Activated T-helper 9 cell treated with anti-CD3 and anti-CD28 coated beads, Interleukin-2, amount 50 U/mL, for 16 hours (primary cell): ENCODE measurements around the gene FAM83E.
A peak's percentile ranks its signal among the peaks of the same experiment; 100 is the strongest.
"Not testable (repeated sequence)": the region's sequence is repeated elsewhere in the genome, so short reads cannot be mapped to it uniquely, and the experiment has no call there.

Experiments used
- DNase-seq: peaks from one replicate; pipeline ENCODE4 v3.0.0-alpha.2; 2020; ENCODE audit warnings: low read depth

FAM83E gene

GRCh38 chr19:48611872-48612271 is 3.0 kb downstream of the FAM83E start:
- no peak for DNase-seq

GRCh38 chr19:48609571-48610108 is 5.2 kb downstream of the FAM83E start:
- DNase-seq, result no peak

GRCh38 chr19:48608798-48609263 is 6.0 kb downstream of the FAM83E start:
- DNase-seq, result no peak

- DNase-seq, result no peak
These were observed 7.5 kb downstream of the FAM83E start for GRCh38 chr19:48607359-48607755.

GRCh38 chr19:48606463-48607358 is 8.2 kb downstream of the FAM83E start, which contains the start of gene SPACA4:
Gene SPACA4 (plus strand): TSS chr19:48606742. CDS start chr19:48606979, 237 bp downstream.
- DNase-seq, result no peak

- DNase-seq, result no peak
These were observed 11.0 kb downstream of the FAM83E start for GRCh38 chr19:48603850-48604249.

GRCh38 chr19:48603449-48603848 is 11.4 kb downstream of the FAM83E start:
- no peak for DNase-seq

- no peak for DNase-seq
These were observed 11.9 kb downstream of the FAM83E start for GRCh38 chr19:48603001-48603400.

- DNase-seq, result no peak
These were observed 14.0 kb downstream of the FAM83E start for GRCh38 chr19:48600679-48601417.

GRCh38 chr19:48598996-48599700 is 15.7 kb downstream of the FAM83E start:
- DNase-seq, result no peak

- DNase-seq, result no peak
These were observed 18.0 kb downstream of the FAM83E start for GRCh38 chr19:48596679-48597465.

GRCh38 chr19:48596237-48596636 is 18.6 kb downstream of the FAM83E start:
- DNase-seq, result no peak

- DNase-seq, result no peak
These were observed 19.0 kb downstream of the FAM83E start for GRCh38 chr19:48595833-48596232.

- DNase-seq, result no peak
These were observed 19.7 kb downstream of the FAM83E start for GRCh38 chr19:48595171-48595570.

GRCh38 chr19:48591021-48591420 is 23.9 kb downstream of the FAM83E start:
- no peak for DNase-seq

GRCh38 chr19:48588670-48589401 is 26.0 kb downstream of the FAM83E start:
- peak; percentile 77 for DNase-seq

GRCh38 chr19:48587387-48587786 is 27.5 kb downstream of the FAM83E start:
- DNase-seq, result no peak

GRCh38 chr19:48582168-48582567 is 32.7 kb downstream of the FAM83E start:
- no peak for DNase-seq

GRCh38 chr19:48578891-48579290 is 36.0 kb downstream of the FAM83E start:
- no peak for DNase-seq

- not testable (repeated sequence) for DNase-seq
These were observed 37.0 kb downstream of the FAM83E start for GRCh38 chr19:48577908-48578307.
